Measurements from ENCODE around the gene HABP4. TPM values are rescaled to one million over a fixed set of nuclear protein-coding genes. Genes with fewer than 3 reads are reported as not detected.

The HABP4 gene
- total RNA-seq, 1 donor from 2014 or later, result 17.2 TPM

DNA sequence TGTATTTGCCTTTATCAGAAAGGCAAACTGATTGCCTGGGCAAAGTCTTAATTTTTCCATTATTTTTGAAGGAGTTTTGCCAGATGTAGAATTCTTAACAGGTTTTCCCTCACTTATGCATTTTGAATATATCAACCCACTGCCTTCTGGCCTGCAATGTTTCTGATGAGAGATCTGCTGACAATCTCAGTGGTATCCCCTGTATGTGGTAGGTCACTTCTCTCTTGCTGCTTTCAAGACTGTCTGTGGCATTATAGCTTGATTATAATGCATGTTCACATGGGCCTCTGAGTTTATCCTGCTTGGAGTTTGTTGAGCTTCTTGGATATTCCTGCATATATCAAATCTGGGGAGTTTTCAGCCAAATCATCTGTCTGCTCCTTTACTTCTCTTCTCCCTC is 82.2 kb downstream of the HABP4 start:
- no peak overlapping the region for H3K4me3 ChIP-seq

DNA sequence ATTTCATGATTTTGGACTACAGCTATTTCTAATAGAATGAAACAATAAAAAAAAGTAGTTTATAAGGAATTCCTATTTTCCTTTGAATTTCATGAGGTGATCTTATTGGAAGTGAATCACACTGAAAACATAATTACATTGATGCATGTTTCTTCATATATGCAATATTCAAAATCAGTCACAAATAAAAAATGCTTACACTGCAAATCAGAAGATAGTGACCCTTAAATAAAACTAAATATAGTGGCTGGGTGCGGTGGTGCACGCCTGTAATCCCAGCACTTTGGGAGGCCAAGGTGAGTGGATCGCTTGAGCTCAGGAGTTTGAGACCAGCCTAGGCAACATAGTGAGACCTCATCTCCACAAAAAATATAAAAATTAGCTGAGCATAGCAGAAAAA is 90.1 kb downstream of the HABP4 start:
- H3K36me3 ChIP-seq, result peaks cover 0 to 8% of the 10 kb centered on the region in 2 donors

More for the DNA sequence above, 82.2 kb downstream of the HABP4 start:
- DNase-seq (ENCODE audit: extremely low spot score in 2 of 2), result no peak
- Histone ChIP-seq H3K27me3 (no peaks in the 10 kb centered on the region), H3K27ac (no peak overlapping the region), H3K36me3 (peaks cover 0 to 16% of the 10 kb centered on the region in 2 donors), H3K4me1 (no peaks in the 10 kb centered on the region), H3K9me3 (no peaks in the 10 kb centered on the region)
- intact Hi-C loops (cut with DNase I), result no loop called here
- no peak for TF ChIP-seq POLR2A (IDR thresholded peaks at IDR 0.05)
- TF ChIP-seq, protein P1, sequence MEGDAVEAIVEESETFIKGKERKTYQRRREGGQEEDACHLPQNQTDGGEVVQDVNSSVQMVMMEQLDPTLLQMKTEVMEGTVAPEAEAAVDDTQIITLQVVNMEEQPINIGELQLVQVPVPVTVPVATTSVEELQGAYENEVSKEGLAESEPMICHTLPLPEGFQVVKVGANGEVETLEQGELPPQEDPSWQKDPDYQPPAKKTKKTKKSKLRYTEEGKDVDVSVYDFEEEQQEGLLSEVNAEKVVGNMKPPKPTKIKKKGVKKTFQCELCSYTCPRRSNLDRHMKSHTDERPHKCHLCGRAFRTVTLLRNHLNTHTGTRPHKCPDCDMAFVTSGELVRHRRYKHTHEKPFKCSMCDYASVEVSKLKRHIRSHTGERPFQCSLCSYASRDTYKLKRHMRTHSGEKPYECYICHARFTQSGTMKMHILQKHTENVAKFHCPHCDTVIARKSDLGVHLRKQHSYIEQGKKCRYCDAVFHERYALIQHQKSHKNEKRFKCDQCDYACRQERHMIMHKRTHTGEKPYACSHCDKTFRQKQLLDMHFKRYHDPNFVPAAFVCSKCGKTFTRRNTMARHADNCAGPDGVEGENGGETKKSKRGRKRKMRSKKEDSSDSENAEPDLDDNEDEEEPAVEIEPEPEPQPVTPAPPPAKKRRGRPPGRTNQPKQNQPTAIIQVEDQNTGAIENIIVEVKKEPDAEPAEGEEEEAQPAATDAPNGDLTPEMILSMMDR (IDR thresholded peaks at IDR 0.05), result no peak
- TF ChIP-seq POLR2AphosphoS5 (IDR thresholded peaks at IDR 0.05; ENCODE audit: insufficient read depth in 1 of 2, low read depth in 1 of 2), result no peak

More for the DNA sequence above, 90.1 kb downstream of the HABP4 start:
- H3K4me3 ChIP-seq, result no peak overlapping the region
- no peak for DNase-seq (ENCODE audit: extremely low spot score in 2 of 2)
- H3K9me3 ChIP-seq, result no peaks in the 10 kb centered on the region
- no peak overlapping the region for H3K27ac ChIP-seq
- intact Hi-C loops (cut with DNase I), result no loop called here
- no peaks in the 10 kb centered on the region for H3K4me1 ChIP-seq
- H3K27me3 ChIP-seq, result no peaks in the 10 kb centered on the region
- no peak for TF ChIP-seq POLR2AphosphoS5 (IDR thresholded peaks at IDR 0.05; ENCODE audit: insufficient read depth in 1 of 2, low read depth in 1 of 2)
- TF ChIP-seq, protein P1 (IDR thresholded peaks at IDR 0.05), result no peak
- TF ChIP-seq POLR2A (IDR thresholded peaks at IDR 0.05), result no peak

Other genes starting within 250 kb of the HABP4 start
- not detected for gene HSD17B3, start 148.0 kb upstream of the HABP4 start, total RNA-seq
- gene SLC35D2, start 66.5 kb upstream of the HABP4 start, total RNA-seq, result 17.9 TPM
- 0.74 TPM for gene ZNF367, start 31.8 kb upstream of the HABP4 start, total RNA-seq
- gene CDC14B, start 169.7 kb downstream of the HABP4 start, total RNA-seq, result 15.7 TPM
- 15.0 TPM for gene PRXL2C, start 205.1 kb downstream of the HABP4 start, total RNA-seq